MM.1S (cell line): ENCODE results near the gene DHPS.

Experiments used
- EZH2 ChIP-seq: fragments of 300-600 bp; sonication (generic); optimal IDR thresholded peaks from 2 replicates; pipeline ENCODE3; 2017; ENCODE audit warnings: low read depth, mild to moderate bottlenecking, antibody characterized with exemption, low read length, mixed read lengths
- TF ChIP-seq, protein P1 (sequence below): fragments of 300-600 bp; sonication (generic); IDR thresholded peaks from 2 replicates; pipeline ENCODE4 v1.5.1; 2016; ENCODE audit warnings: antibody characterized with exemption, low read length, mixed read lengths

DNA sequence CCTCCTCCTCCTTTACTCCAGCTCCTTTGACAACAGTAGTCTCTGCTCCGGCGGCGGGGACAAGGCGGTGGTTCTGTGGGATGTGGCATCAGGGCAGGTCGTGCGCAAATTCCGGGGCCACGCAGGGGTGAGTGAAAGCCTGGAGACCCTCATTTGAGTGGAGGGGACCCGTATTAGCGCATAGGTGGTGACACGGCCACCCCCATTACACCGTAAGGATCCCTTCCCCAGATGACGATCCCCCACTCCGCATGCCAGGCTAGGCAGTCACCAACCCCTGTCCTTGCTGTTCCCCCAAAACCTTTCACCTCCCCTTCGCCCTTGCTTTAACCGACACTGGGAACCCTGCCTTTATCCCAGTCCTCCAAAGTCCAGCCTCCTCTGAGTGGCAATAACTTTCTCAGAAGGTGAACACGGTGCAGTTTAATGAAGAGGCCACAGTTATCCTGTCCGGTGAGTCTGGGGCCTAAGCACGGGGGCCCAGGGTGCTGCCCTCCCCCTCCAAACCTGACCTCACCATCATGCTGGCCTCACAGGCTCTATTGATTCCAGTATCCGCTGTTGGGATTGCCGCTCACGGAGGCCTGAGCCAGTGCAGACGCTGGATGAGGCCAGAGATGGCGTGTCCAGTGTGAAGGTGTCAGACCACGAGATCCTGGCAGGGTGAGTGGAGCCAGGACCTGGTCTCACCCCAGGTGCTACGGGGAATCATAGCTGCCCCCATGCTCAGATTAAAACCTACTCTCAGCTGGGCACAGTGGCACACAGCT is 11.3 kb downstream of the DHPS start:
- TF ChIP-seq, protein P1, sequence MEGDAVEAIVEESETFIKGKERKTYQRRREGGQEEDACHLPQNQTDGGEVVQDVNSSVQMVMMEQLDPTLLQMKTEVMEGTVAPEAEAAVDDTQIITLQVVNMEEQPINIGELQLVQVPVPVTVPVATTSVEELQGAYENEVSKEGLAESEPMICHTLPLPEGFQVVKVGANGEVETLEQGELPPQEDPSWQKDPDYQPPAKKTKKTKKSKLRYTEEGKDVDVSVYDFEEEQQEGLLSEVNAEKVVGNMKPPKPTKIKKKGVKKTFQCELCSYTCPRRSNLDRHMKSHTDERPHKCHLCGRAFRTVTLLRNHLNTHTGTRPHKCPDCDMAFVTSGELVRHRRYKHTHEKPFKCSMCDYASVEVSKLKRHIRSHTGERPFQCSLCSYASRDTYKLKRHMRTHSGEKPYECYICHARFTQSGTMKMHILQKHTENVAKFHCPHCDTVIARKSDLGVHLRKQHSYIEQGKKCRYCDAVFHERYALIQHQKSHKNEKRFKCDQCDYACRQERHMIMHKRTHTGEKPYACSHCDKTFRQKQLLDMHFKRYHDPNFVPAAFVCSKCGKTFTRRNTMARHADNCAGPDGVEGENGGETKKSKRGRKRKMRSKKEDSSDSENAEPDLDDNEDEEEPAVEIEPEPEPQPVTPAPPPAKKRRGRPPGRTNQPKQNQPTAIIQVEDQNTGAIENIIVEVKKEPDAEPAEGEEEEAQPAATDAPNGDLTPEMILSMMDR, result no peak
- TF ChIP-seq EZH2, result no peak
